HepG2 (cell line): Measurements from ENCODE around the gene POLR1G. TPM values are rescaled to one million over a fixed set of nuclear protein-coding genes. Genes with fewer than 3 reads are reported as not detected.

Experiments used
- DMTF1 ChIP-seq: sonication (generic); formaldehyde crosslinking; IDR thresholded peaks from 2 replicates; pipeline ENCODE4 v1.4.0; 2020; ENCODE audit warnings: mild to moderate bottlenecking, missing genetic modification reagents
- ELF3 ChIP-seq: IDR thresholded peaks from 2 replicates; pipeline ENCODE4 v1.6.1; 2016; ENCODE audit warnings: missing genetic modification reagents, missing compliant biosample characterization
- GTF3A ChIP-seq: sonication (generic); formaldehyde crosslinking; conservative IDR thresholded peaks from 2 replicates; pipeline ENCODE4 v1.4.0; 2020; ENCODE audit warnings: mild to moderate bottlenecking, missing genetic modification reagents
- RCOR2 ChIP-seq: IDR thresholded peaks from 2 replicates; pipeline ENCODE4 v1.6.1; 2016; ENCODE audit warnings: missing biosample characterization, missing genetic modification reagents
- SP5 ChIP-seq: IDR thresholded peaks from 2 replicates; pipeline ENCODE4 v1.6.1; 2016; ENCODE audit warnings: low read depth, borderline replicate concordance
- STAT6 ChIP-seq: sonication (generic); formaldehyde crosslinking; IDR thresholded peaks from 2 replicates; pipeline ENCODE4 v1.4.0; 2020; ENCODE audit warnings: missing genetic modification reagents, mild to moderate bottlenecking, borderline replicate concordance
- ZBTB40 ChIP-seq, 2 experiments: fragments of 450-650 bp in 1 of 2; sonication (generic) in 1 of 2; formaldehyde crosslinking in 1 of 2; IDR thresholded peaks; 2 replicates each; pipeline versions ENCODE4 v1.6.1 to v1.8.0; 2016 to 2022; ENCODE audit warnings: antibody characterized with exemption in 1 of 2, mild to moderate bottlenecking in 1 of 2, missing genetic modification reagents in 1 of 2
- ZFP36L2 ChIP-seq: sonication (generic); formaldehyde crosslinking; IDR thresholded peaks from 2 replicates; pipeline ENCODE4 v1.4.0; 2020; ENCODE audit warnings: missing genetic modification reagents
- ZNF121 ChIP-seq: sonication (generic); formaldehyde crosslinking; IDR thresholded peaks from 2 replicates; pipeline ENCODE4 v1.5.0; 2020; ENCODE audit warnings: mild to moderate bottlenecking, missing genetic modification reagents
- ZNF740 ChIP-seq: sonication (generic); formaldehyde crosslinking; IDR thresholded peaks from 2 replicates; pipeline ENCODE4 v1.4.0; 2020; ENCODE audit warnings: missing genetic modification reagents
- polyA plus RNA-seq, 8 experiments: library from polyadenylated mRNA; depleted of rRNA in 3 of 8; stranded (reverse) in 7 of 8; unstranded in 1 of 8; fragments of >200 nt; fragmentation: Illumina TruSeq in 4 of 8; extraction: Trizol in 4 of 8; gene quantifications; 2 replicates each; pipeline versions ENCODE4 v1.2.1 to v1.2.3, GENCODE V29; 2011 to 2016; ENCODE audit warnings: low read depth in 4 of 8, missing spikeins in 1 of 8, mixed read lengths in 1 of 8; ENCODE audit not compliant: insufficient read depth in 1 of 8
- total RNA-seq, 5 experiments: library from RNA; depleted of rRNA; stranded (reverse); fragments of >200 nt; fragmentation: Illumina TruSeq; extraction: Trizol; gene quantifications; 2 replicates each; pipeline ENCODE4 v1.2.3, GENCODE V29; 2016; ENCODE audit warnings: low read depth in 1 of 5

The POLR1G gene
- total and polyA plus RNA-seq, 2 of the 13 experiments (the other 11 are each of a cell fraction or from before 2014, with no cell fraction given) = 3.5 to 20.8 TPM

- TF ChIP-seq ELF3 (CRISPR knock-in tag) = peak; percentile 13; the same call in 1 of the 2 replicates
- TF ChIP-seq SP5 = peak; percentile 71; the same call in 1 of the 2 replicates
- no peak for TF ChIP-seq ZFP36L2 (CRISPR knock-in tag)
- TF ChIP-seq ZBTB40 (IDR thresholded peaks at IDR 0.05) = no peak
- TF ChIP-seq ZBTB40 (CRISPR knock-in tag; IDR thresholded peaks at IDR 0.05) = peak; percentile 5; the same call in 1 of the 2 replicates
- peak; percentile 91 for TF ChIP-seq RCOR2 (CRISPR knock-in tag)
- peak; percentile 88; the same call in 1 of the 2 replicates for TF ChIP-seq ZNF121
- TF ChIP-seq STAT6 (CRISPR knock-in tag) = peak; percentile 19; the same call in 1 of the 2 replicates
- TF ChIP-seq DMTF1 (CRISPR knock-in tag) = no peak
- TF ChIP-seq GTF3A = 0 out of 2 replicates have a peak, but pooled peaks have one; percentile 64
- peak; percentile 62; the same call in 1 of the 2 replicates for TF ChIP-seq ZNF740
These were observed 1.6 kb upstream of the POLR1G start, which contains the start of gene PPP1R13L (continued) for GRCh38 chr19:45404557-45405434.
